ENCODE results near the gene SP2.

Gene SP2

DNA sequence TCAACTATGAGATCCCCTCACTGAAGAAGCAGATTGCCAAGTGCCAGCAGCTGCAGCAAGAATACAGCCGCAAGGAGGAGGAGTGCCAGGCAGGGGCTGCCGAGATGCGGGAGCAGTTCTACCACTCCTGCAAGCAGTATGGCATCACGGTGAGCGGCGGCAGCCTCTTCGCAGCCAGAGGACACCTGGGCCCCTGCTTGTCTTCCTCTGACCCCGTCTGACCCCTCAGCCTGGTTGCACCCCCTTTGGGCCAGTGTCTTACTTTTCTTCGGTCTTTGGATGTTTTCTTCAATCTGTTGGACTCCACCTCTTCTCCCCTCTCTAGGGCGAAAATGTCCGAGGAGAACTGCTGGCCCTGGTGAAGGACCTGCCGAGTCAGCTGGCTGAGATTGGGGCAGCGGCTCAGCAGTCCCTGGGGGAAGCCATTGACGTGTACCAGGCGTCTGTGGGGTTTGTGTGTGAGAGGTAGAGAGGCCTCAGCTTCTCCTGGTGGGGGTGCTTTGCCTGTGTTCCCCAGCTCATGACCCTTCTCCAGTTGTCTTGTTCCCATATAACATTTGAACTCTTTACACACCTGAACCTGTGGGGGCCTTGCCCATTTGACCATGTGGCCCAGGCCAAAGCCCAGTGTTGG, 79.3 kb downstream of the SP2 start:
- Histone ChIP-seq H3K4me3 (ENCODE audit: insufficient read depth, low read depth, low read length) (no peak overlapping the region), H3K27ac (ENCODE audit: insufficient read depth, low read depth, low read length, poor library complexity, severe bottlenecking) (no peak overlapping the region), H3K4me1 (ENCODE audit: control insufficient read depth, insufficient read depth, low read length) (peaks cover 14% of the 10 kb centered on the region), H3K36me3 (ENCODE audit: control insufficient read depth, insufficient read depth, low read length) (peaks cover 37% of the 10 kb centered on the region), H3K27me3 (ENCODE audit: control insufficient read depth, insufficient read depth, low read length, poor library complexity, severe bottlenecking) (no peaks in the 10 kb centered on the region), H3K9me3 (ENCODE audit: control insufficient read depth, low read length) (no peaks in the 10 kb centered on the region)
- WGBS, 2 experiments: 92 to 94% methylated on average over 15 of the region's 15 CpGs

- Histone ChIP-seq H3K27ac (ENCODE audit: insufficient read depth, low read depth, low read length, poor library complexity, severe bottlenecking) (no peak overlapping the region), H3K27me3 (ENCODE audit: control insufficient read depth, insufficient read depth, low read length, poor library complexity, severe bottlenecking) (no peaks in the 10 kb centered on the region), H3K4me3 (ENCODE audit: insufficient read depth, low read depth, low read length) (no peak overlapping the region), H3K4me1 (ENCODE audit: control insufficient read depth, insufficient read depth, low read length) (peaks cover 14% of the 10 kb centered on the region), H3K36me3 (ENCODE audit: control insufficient read depth, insufficient read depth, low read length) (peaks cover 42% of the 10 kb centered on the region), H3K9me3 (ENCODE audit: control insufficient read depth, low read length) (no peaks in the 10 kb centered on the region)
- 96 to 97% methylated on average over 10 of the region's 10 CpGs for WGBS, 2 experiments
These were observed 79.8 kb downstream of the SP2 start for GRCh38 chr17:47975823-47976205.

DNA sequence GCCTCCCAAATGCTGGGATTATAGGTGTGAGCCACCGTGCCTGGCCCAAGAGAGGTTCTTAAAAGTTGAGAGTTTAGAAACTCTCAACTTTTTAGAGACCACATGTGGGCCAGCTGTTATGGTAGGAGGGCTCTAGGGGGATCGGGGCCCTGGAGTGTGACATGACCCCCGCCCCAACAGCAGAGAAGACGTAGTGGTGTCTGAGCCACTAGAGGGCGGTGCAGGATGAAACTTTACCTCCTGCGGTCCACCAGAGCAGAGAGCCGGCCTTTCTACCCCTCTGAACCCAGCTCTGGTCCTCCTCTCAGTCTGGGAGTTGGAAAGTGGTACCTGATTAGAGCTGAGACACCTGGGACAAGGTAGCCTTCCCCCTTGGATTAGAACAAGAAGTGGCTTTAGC, 82.3 kb downstream of the SP2 start:
- WGBS, 2 experiments: 20 to 21% methylated on average over 7 of the region's 7 CpGs
- Histone ChIP-seq H3K36me3 (ENCODE audit: control insufficient read depth, insufficient read depth, low read length) (peaks cover 63% of the 10 kb centered on the region), H3K27ac (ENCODE audit: insufficient read depth, low read depth, low read length, poor library complexity, severe bottlenecking) (no peak overlapping the region), H3K4me1 (ENCODE audit: control insufficient read depth, insufficient read depth, low read length) (peaks cover 9% of the 10 kb centered on the region), H3K27me3 (ENCODE audit: control insufficient read depth, insufficient read depth, low read length, poor library complexity, severe bottlenecking) (no peaks in the 10 kb centered on the region), H3K9me3 (ENCODE audit: control insufficient read depth, low read length) (no peaks in the 10 kb centered on the region), H3K4me3 (ENCODE audit: insufficient read depth, low read depth, low read length) (no peak overlapping the region)

Data from ectodermal cell (in vitro differentiated cells).